Gastrocnemius medialis (tissue), 4 donors: Measurements from ENCODE around the gene GPR141. TPM values are rescaled to one million over a fixed set of nuclear protein-coding genes. Genes with fewer than 3 reads are reported as not detected.

Experiments
- ATAC-seq, 2 donors: fragments of 150-250 bp; one replicate each; pipeline ENCODE4 v1.9.1; 2016
- DNase-seq, 2 donors: peaks; one replicate each; pipeline ENCODE4 v3.0.0-alpha.2; 2019
- H3K27ac ChIP-seq, 4 donors: fragments of 200-600 bp; sonication (generic); 1 replicate in 1 of 4; 2 replicates in 3 of 4; pipeline ENCODE4 v1.5.1; 2016 to 2018; ENCODE audit warnings: mild to moderate bottlenecking in 2 of 4, moderate library complexity in 1 of 4
- H3K27me3 ChIP-seq, 3 donors: fragments of 200-600 bp; sonication (generic) in 2 of 3; 1 replicate in 1 of 3; 2 replicates in 2 of 3; pipeline versions ENCODE4 v1.5.1 to v1.6.0; 2016 to 2019; ENCODE audit warnings: mild to moderate bottlenecking in 1 of 3, moderate library complexity in 1 of 3
- H3K36me3 ChIP-seq, 2 donors: fragments of 200-600 bp; sonication (generic) in 1 of 2; one replicate each; pipeline ENCODE4 v1.5.1; 2017 to 2018
- H3K4me1 ChIP-seq, 2 donors: fragments of 200-600 bp; sonication (generic) in 1 of 2; one replicate each; pipeline ENCODE4 v1.5.1; 2016 to 2017; ENCODE audit warnings: mild to moderate bottlenecking in 2 of 2
- H3K4me3 ChIP-seq, 4 donors: fragments of 200-600 bp; sonication (generic) in 3 of 4; 1 replicate in 1 of 4; 2 replicates in 3 of 4; pipeline ENCODE4 v1.5.1; 2016 to 2019; ENCODE audit warnings: mild to moderate bottlenecking in 2 of 4
- H3K9me3 ChIP-seq, 3 donors: fragments of 200-600 bp; sonication (generic) in 2 of 3; 1 replicate in 1 of 3; 2 replicates in 2 of 3; pipeline ENCODE4 v1.5.1; 2016 to 2019
- POLR2A ChIP-seq, 2 donors: fragments of 450-650 bp; IDR thresholded peaks; one replicate each; pipeline ENCODE4 v1.6.1; 2017; ENCODE audit warnings: antibody characterized with exemption in 2 of 2, mild to moderate bottlenecking in 2 of 2, moderate library complexity in 2 of 2
- in situ Hi-C, 4 donors: fragments of 200-750 bp; cut with MboI; loops; one replicate each; pipeline versions ENCODE4 v1.15.0 to v1.8.0; 2017; ENCODE audit warnings: low sequenced_read_pairs in 4 of 4
- intact Hi-C: fragments of 100-400 bp; cut with DNase I; formaldehyde crosslinking; loops from one replicate; pipeline ENCODE4 v1.15.1; 2023; ENCODE audit warnings: low total_unique reads
- total RNA-seq, 4 donors: library from RNA; depleted of rRNA; stranded (reverse); fragments of >200 nt; gene quantifications; one replicate each; pipeline versions ENCODE4 v1.1.0 to v1.2.3, GENCODE V29; 2016
- TF ChIP-seq, protein P1 (sequence below), 5 experiments: fragments of 450-650 bp in 3 of 5; fragments of 200-600 bp in 2 of 5; sonication (generic) in 2 of 5; IDR thresholded peaks in 4 of 5; conservative IDR thresholded peaks in 1 of 5; 1 replicate in 4 of 5; 2 replicates in 1 of 5; pipeline ENCODE4 v1.5.1; 2016 to 2019; ENCODE audit warnings: antibody characterized with exemption in 5 of 5, mild to moderate bottlenecking in 3 of 5, moderate library complexity in 3 of 5

The GPR141 gene
- total RNA-seq, 4 donors from 2014 or later, result not detected

DNA sequence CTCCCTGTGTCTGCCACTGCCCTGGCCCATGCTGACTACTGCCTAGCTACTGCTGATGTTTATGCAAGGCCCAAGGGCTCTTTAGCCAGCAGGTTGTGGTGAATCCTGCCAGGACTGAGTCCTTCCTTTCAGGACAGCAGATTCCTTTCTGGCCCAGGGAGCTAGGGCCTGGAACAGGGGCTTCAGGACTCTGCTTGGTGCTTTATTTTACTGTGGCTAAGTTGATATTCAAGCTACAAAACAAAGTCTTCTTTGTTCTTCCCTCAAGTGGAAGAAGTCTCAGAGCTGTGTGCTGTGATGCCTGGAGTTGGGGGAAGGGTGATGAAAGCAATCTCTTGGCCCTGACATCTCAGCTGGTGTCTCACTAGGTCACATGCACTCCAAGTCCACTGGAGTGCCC, 98.6 kb downstream of the GPR141 start:
- no peak for TF ChIP-seq POLR2A (IDR thresholded peaks at IDR 0.05)
- TF ChIP-seq, protein P1, sequence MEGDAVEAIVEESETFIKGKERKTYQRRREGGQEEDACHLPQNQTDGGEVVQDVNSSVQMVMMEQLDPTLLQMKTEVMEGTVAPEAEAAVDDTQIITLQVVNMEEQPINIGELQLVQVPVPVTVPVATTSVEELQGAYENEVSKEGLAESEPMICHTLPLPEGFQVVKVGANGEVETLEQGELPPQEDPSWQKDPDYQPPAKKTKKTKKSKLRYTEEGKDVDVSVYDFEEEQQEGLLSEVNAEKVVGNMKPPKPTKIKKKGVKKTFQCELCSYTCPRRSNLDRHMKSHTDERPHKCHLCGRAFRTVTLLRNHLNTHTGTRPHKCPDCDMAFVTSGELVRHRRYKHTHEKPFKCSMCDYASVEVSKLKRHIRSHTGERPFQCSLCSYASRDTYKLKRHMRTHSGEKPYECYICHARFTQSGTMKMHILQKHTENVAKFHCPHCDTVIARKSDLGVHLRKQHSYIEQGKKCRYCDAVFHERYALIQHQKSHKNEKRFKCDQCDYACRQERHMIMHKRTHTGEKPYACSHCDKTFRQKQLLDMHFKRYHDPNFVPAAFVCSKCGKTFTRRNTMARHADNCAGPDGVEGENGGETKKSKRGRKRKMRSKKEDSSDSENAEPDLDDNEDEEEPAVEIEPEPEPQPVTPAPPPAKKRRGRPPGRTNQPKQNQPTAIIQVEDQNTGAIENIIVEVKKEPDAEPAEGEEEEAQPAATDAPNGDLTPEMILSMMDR (IDR thresholded peaks at IDR 0.05 in 4 of 5, conservative IDR thresholded peaks at IDR 0.05 in 1 of 5), result no peak
- Histone ChIP-seq H3K27ac (no peak overlapping the region), H3K4me3 (no peak overlapping the region), H3K9me3 (no peaks in the 10 kb centered on the region), H3K4me1 (no peaks in the 10 kb centered on the region), H3K36me3 (no peaks in the 10 kb centered on the region), H3K27me3 (no peaks in the 10 kb centered on the region)
- ATAC-seq (no peak), DNase-seq (no peak)
- intact Hi-C loops (no loop called here), in situ Hi-C loops (no loop called here)

DNA sequence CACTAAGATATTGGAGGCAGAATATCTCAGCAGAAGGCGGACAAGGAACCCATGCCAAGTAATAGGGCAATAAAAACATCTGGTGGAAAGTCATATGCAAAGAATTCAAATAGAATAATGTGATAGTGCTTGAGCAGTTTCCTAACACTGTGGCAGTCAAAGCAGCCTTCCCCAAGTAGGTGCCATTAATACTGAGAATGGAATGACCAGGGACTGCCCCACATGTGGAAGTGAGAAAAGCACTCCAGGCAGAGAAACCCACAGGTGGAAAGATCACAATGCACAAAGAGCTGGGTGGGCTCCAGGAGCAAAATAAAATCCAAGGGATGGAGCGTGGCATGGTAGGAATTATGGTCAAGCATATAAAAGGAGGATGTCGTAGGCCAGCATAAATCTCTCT, 100.4 kb downstream of the GPR141 start:
- no peak overlapping the region for H3K27ac ChIP-seq
- intact Hi-C loops, result no loop called here
- in situ Hi-C loops, result no loop called here
- H3K27me3 ChIP-seq, result no peaks in the 10 kb centered on the region
- no peaks in the 10 kb centered on the region for H3K36me3 ChIP-seq
- ATAC-seq (no peak), DNase-seq (no peak)
- no peak for TF ChIP-seq POLR2A (IDR thresholded peaks at IDR 0.05)
- TF ChIP-seq, protein P1 (IDR thresholded peaks at IDR 0.05 in 4 of 5, conservative IDR thresholded peaks at IDR 0.05 in 1 of 5), result no peak
- H3K4me1 ChIP-seq, result no peaks in the 10 kb centered on the region
- no peak overlapping the region for H3K4me3 ChIP-seq
- no peaks in the 10 kb centered on the region for H3K9me3 ChIP-seq

DNA sequence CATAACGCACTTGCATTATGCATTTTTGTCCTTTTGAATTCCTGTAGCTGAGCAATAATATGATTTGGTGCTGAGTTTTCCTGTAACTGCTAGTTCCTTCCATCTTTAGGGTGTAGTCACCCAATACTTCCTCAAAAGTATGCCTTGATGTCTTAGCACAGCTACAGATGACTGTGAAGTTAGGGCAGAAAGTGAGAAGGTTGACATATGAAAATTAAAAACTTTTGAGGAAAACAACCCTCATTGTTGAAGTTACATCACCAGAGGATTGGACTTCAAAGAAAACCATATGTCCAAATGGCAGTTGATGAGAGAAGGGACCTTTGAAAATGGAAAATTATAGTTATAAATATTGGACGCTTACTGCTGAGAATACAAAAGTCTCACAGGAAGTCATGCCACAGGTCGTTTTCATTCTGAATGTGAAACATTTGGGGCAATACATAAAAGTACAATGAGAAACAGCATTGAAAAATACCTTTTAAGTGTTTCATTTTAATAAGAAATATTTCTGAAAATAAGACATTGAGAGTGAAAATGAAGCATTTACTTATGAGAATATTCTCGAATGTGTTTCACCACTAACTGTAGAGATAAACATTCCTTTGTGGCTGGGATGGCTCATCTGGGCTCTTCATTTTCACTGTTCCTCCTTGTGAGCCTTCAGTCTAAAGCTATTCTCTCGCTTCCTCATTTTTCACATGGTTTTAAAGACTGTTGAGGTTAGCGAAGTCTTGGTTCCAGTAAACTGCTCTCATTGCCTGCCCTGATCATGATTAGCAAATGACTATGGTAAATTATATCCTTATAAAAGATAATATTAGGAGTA, 103.4 kb downstream of the GPR141 start:
- ATAC-seq, result no peak
- in situ Hi-C loops, result no loop called here
- DNase-seq, result no peak
- Histone ChIP-seq H3K4me1 (no peaks in the 10 kb centered on the region), H3K36me3 (no peaks in the 10 kb centered on the region), H3K27ac (no peak overlapping the region), H3K9me3 (no peaks in the 10 kb centered on the region), H3K4me3 (no peak overlapping the region), H3K27me3 (no peaks in the 10 kb centered on the region)
- intact Hi-C loops, result no loop called here
- TF ChIP-seq, protein P1 (IDR thresholded peaks at IDR 0.05 in 4 of 5, conservative IDR thresholded peaks at IDR 0.05 in 1 of 5), result no peak
- no peak for TF ChIP-seq POLR2A (IDR thresholded peaks at IDR 0.05)

Other genes with a start within 250 kb of the GPR141 start
- 10 to 100 TPM in 3 of 4 donors, 1 to 10 TPM in 1; 8.4 to 18.9 (median 14.6) TPM for gene ELMO1, start 234.9 kb upstream of the GPR141 start, total RNA-seq
- gene NME8, start 164.8 kb downstream of the GPR141 start, total RNA-seq, result not detected
- under 1 TPM in 3 of 4 donors, not detected in 1; 0.24 to 0.98 (median 0.71) TPM for gene SFRP4, start 233.1 kb downstream of the GPR141 start, total RNA-seq
- gene EPDR1, start 236.9 kb downstream of the GPR141 start, total RNA-seq, result 10 to 100 TPM; 32.2 to 60.2 (median 47.5) TPM